H1 (cell line): Measurements from ENCODE around the gene NUDT1. TPM values are rescaled to one million over a fixed set of nuclear protein-coding genes. Genes with fewer than 3 reads are reported as not detected.

Experiments
- CTCF ChIA-PET: fragments of 300-600 bp; sonication (Branson Sonifier 250); formaldehyde crosslinking; loops from one replicate; lab custom pipeline; 2021; ENCODE audit not compliant: partially characterized antibody; lab: Charles Lee
- POLR2A ChIA-PET: fragments of 300-600 bp; sonication (Branson Sonifier 250); formaldehyde crosslinking; loops from one replicate; lab custom pipeline; 2021; ENCODE audit warnings: inconsistent platforms; ENCODE audit not compliant: partially characterized antibody; lab: Charles Lee
- DNase-seq, 2 experiments: peaks; one replicate each; pipeline versions ENCODE4 v3.0.0 to v3.0.0-alpha.2; 2010 to 2022; ENCODE audit warnings: low spot score in 2 of 2, low read depth in 1 of 2, mixed read lengths in 1 of 2
- FAIRE-seq: peaks from 2 replicates; lab custom pipeline; 2011; peaks lifted over from hg19 to GRCh38; lab: Jason Lieb, UNC
- H2AFZ ChIP-seq: 2 replicates; pipeline ENCODE4 v1.8.1; 2012; ENCODE audit warnings: low read length, inconsistent platforms
- H2AK5ac ChIP-seq: 2 replicates; pipeline ENCODE4 v1.6.1; 2013; ENCODE audit warnings: low read depth, low read length
- H2BK120ac ChIP-seq: replicated peaks from 2 replicates; pipeline ENCODE3; 2013; ENCODE audit warnings: low read depth, low read length, inconsistent platforms
- H2BK12ac ChIP-seq: 2 replicates; pipeline ENCODE4 v1.6.1; 2013; ENCODE audit warnings: low read depth, low read length
- H2BK15ac ChIP-seq: 2 replicates; pipeline ENCODE4 v1.6.1; 2013; ENCODE audit warnings: low read length
- H2BK20ac ChIP-seq: 2 replicates; pipeline ENCODE4 v1.6.1; 2013; ENCODE audit warnings: low read length
- H2BK5ac ChIP-seq: 2 replicates; pipeline ENCODE4 v1.6.1; 2013; ENCODE audit warnings: low read depth, low read length
- H3K14ac ChIP-seq: 2 replicates; pipeline ENCODE4 v1.6.1; 2013; ENCODE audit warnings: inconsistent platforms; ENCODE audit not compliant: insufficient read length
- H3K18ac ChIP-seq: 2 replicates; pipeline ENCODE4 v1.6.1; 2013; ENCODE audit warnings: low read length; ENCODE audit errors: extremely low read depth
- H3K23ac ChIP-seq: 2 replicates; pipeline ENCODE4 v1.6.1; 2013; ENCODE audit warnings: inconsistent platforms; ENCODE audit not compliant: insufficient read length
- H3K23me2 ChIP-seq: 2 replicates; pipeline ENCODE4 v1.6.1; 2013; ENCODE audit warnings: low read depth, low read length
- H3K27ac ChIP-seq: 2 replicates; pipeline ENCODE4 v1.6.1; 2011; ENCODE audit warnings: low read depth, low read length, inconsistent platforms
- H3K27me3 ChIP-seq, 4 experiments: replicated peaks in 1 of 4; 1 replicate in 1 of 4; 2 replicates in 3 of 4; pipeline versions ENCODE4 v1.6.1 to v1.8.1; 2011 to 2013; ENCODE audit warnings: low read length in 3 of 4, mild to moderate bottlenecking in 3 of 4, inconsistent platforms in 2 of 4, mixed read lengths in 2 of 4, moderate library complexity in 1 of 4; ENCODE audit not compliant: control insufficient read depth in 3 of 4, insufficient read depth in 3 of 4; ENCODE audit errors: extremely low read depth in 1 of 4
- H3K36me3 ChIP-seq, 4 experiments: 2 replicates each; pipeline versions ENCODE4 v1.6.1 to v1.8.1; 2011 to 2013; ENCODE audit warnings: mild to moderate bottlenecking in 4 of 4, low read length in 3 of 4, moderate library complexity in 2 of 4, control low read depth in 1 of 4, inconsistent platforms in 1 of 4; ENCODE audit not compliant: insufficient read depth in 4 of 4, control insufficient read depth in 2 of 4
- H3K4ac ChIP-seq: replicated peaks from 2 replicates; pipeline ENCODE3; 2013; ENCODE audit warnings: low read length, low read depth, mixed read lengths, inconsistent platforms; ENCODE audit not compliant: insufficient read length
- H3K4me1 ChIP-seq, 4 experiments: replicated peaks in 1 of 4; 1 replicate in 1 of 4; 2 replicates in 3 of 4; pipeline versions ENCODE4 v1.6.1 to v1.8.1; 2011 to 2013; ENCODE audit warnings: low read length in 3 of 4, inconsistent platforms in 2 of 4, mixed read lengths in 1 of 4; ENCODE audit not compliant: insufficient read depth in 4 of 4, control insufficient read depth in 3 of 4
- H3K4me2 ChIP-seq, 2 experiments: 2 replicates each; pipeline versions ENCODE4 v1.6.1 to v1.8.1; 2011 to 2013; ENCODE audit warnings: low read depth in 2 of 2, low read length in 2 of 2, control low read depth in 1 of 2, inconsistent platforms in 1 of 2, mild to moderate bottlenecking in 1 of 2; ENCODE audit not compliant: insufficient read depth in 1 of 2
- H3K4me3 ChIP-seq, 4 experiments: fragments of 200-600, 300-600 bp in 1 of 4; sonication (generic), shearing (Covaris generic), sonication (Bioruptor Twin) in 1 of 4; 2 replicates each; pipeline versions ENCODE4 v1.5.1 to v1.8.1; 2011 to 2016; ENCODE audit warnings: low read length in 4 of 4, low read depth in 3 of 4, control low read depth in 2 of 4, inconsistent platforms in 2 of 4, mild to moderate bottlenecking in 2 of 4, mixed read lengths in 1 of 4, moderate library complexity in 1 of 4; ENCODE audit not compliant: insufficient read depth in 2 of 4; ENCODE audit errors: extremely low read depth in 1 of 4
- H3K56ac ChIP-seq: replicated peaks from 2 replicates; pipeline ENCODE3; 2013; ENCODE audit warnings: low read depth, mild to moderate bottlenecking, mixed read lengths, low read length, inconsistent platforms; ENCODE audit not compliant: insufficient read length
- H3K79me1 ChIP-seq: 2 replicates; pipeline ENCODE4 v1.6.1; 2013; ENCODE audit warnings: low read depth, low read length, control low read depth
- H3K79me2 ChIP-seq, 2 experiments: 2 replicates each; pipeline versions ENCODE4 v1.6.1 to v1.8.1; 2012 to 2013; ENCODE audit warnings: low read length in 2 of 2, mild to moderate bottlenecking in 2 of 2, inconsistent platforms in 1 of 2; ENCODE audit not compliant: insufficient read depth in 2 of 2, control insufficient read depth in 1 of 2
- H3K9ac ChIP-seq, 4 experiments: replicated peaks in 1 of 4; 1 replicate in 1 of 4; 2 replicates in 3 of 4; pipeline versions ENCODE4 v1.6.1 to v1.8.1; 2011 to 2013; ENCODE audit warnings: low read depth in 3 of 4, low read length in 3 of 4, control low read depth in 2 of 4, mild to moderate bottlenecking in 2 of 4, moderate library complexity in 2 of 4, inconsistent platforms in 1 of 4; ENCODE audit errors: extremely low read depth in 1 of 4
- H3K9me3 ChIP-seq, 2 experiments: 2 replicates each; pipeline versions ENCODE4 v1.6.1 to v1.8.1; 2012 to 2013; ENCODE audit warnings: mild to moderate bottlenecking in 2 of 2, moderate library complexity in 2 of 2, control low read depth in 1 of 2, inconsistent platforms in 1 of 2, low read depth in 1 of 2, low read length in 1 of 2, mixed read lengths in 1 of 2; ENCODE audit not compliant: insufficient read depth in 2 of 2
- H4K20me1 ChIP-seq, 2 experiments: replicated peaks in 1 of 2; 2 replicates each; pipeline versions ENCODE3 to v1.8.1; 2011 to 2013; ENCODE audit warnings: inconsistent platforms in 2 of 2, low read length in 2 of 2, mild to moderate bottlenecking in 1 of 2; ENCODE audit not compliant: insufficient read depth in 2 of 2, control insufficient read depth in 1 of 2
- H4K5ac ChIP-seq: 2 replicates; pipeline ENCODE4 v1.6.1; 2013; ENCODE audit warnings: low read length, low read depth, mixed read lengths, inconsistent platforms; ENCODE audit not compliant: insufficient read length
- H4K8ac ChIP-seq: 2 replicates; pipeline ENCODE4 v1.8.0; 2013; ENCODE audit warnings: mild to moderate bottlenecking, moderate library complexity, low read length, inconsistent platforms; ENCODE audit not compliant: insufficient read depth; ENCODE audit errors: extremely low read depth
- H4K91ac ChIP-seq: replicated peaks from 2 replicates; pipeline ENCODE3; 2013; ENCODE audit warnings: low read length, mixed read lengths, inconsistent platforms; ENCODE audit not compliant: insufficient read length
- BCL11A ChIP-seq, 2 experiments: IDR thresholded peaks; one replicate each; pipeline ENCODE4 v1.6.1; 2011; ENCODE audit warnings: low read depth in 2 of 2, low read length in 2 of 2, mild to moderate bottlenecking in 2 of 2
- CHD2 ChIP-seq: IDR thresholded peaks from 2 replicates; pipeline ENCODE4 v1.6.1; 2012; ENCODE audit warnings: low read length, improper control_type of control experiment
- E2F6 ChIP-seq: IDR thresholded peaks from 2 replicates; pipeline ENCODE4 v1.6.1; 2012; ENCODE audit warnings: inconsistent platforms
- EGR1 ChIP-seq: IDR thresholded peaks from 2 replicates; pipeline ENCODE4 v1.6.1; 2011; ENCODE audit warnings: low read depth, low read length, borderline replicate concordance
- EP300 ChIP-seq, 2 experiments: IDR thresholded peaks; 1 replicate in 1 of 2; 2 replicates in 1 of 2; pipeline ENCODE4 v1.6.1; 2011 to 2012; ENCODE audit warnings: low read depth in 2 of 2, low read length in 2 of 2, mild to moderate bottlenecking in 2 of 2, borderline replicate concordance in 1 of 2, inconsistent platforms in 1 of 2, moderate library complexity in 1 of 2
- KDM4A ChIP-seq: IDR thresholded peaks from one replicate; pipeline ENCODE4 v1.7.1; 2012; ENCODE audit warnings: low read depth, mild to moderate bottlenecking, moderate library complexity, low read length, inconsistent platforms; ENCODE audit not compliant: severe bottlenecking
- MAX ChIP-seq: IDR thresholded peaks from 2 replicates; pipeline ENCODE4 v1.6.1; 2012; ENCODE audit warnings: inconsistent platforms
- PHF8 ChIP-seq: fragments of 200-600 bp; sonication (generic); conservative IDR thresholded peaks from 2 replicates; pipeline ENCODE4 v1.7.1; 2012; ENCODE audit warnings: low read depth, mild to moderate bottlenecking, inconsistent platforms, low read length, moderate library complexity
- POLR2AphosphoS5 ChIP-seq: IDR thresholded peaks from 2 replicates; pipeline ENCODE4 v1.6.1; 2011; ENCODE audit warnings: low read depth, low read length
- RFX5 ChIP-seq: IDR thresholded peaks from 2 replicates; pipeline ENCODE4 v1.6.1; 2011; ENCODE audit warnings: low read depth, low read length, improper control_type of control experiment, borderline replicate concordance
- YY1 ChIP-seq: IDR thresholded peaks from 2 replicates; pipeline ENCODE4 v1.6.1; 2011; ENCODE audit warnings: low read depth, mild to moderate bottlenecking, low read length
- WGBS, 2 experiments: shearing (Covaris generic) in 1 of 2; methylation state at CpG; one replicate each; pipeline versions ENCODE4 v1.1.6 to v1.1.7; 2013 to 2015; ENCODE audit warnings: low lambda C conversion rate in 2 of 2, mixed read lengths in 2 of 2, inconsistent platforms in 1 of 2, low coverage in 1 of 2, missing lambda C conversion rate in 1 of 2; ENCODE audit not compliant: insufficient replicate concordance in 2 of 2, insufficient coverage in 1 of 2, insufficient read length in 1 of 2; ENCODE audit errors: extremely low coverage in 1 of 2, missing lambda C conversion rate in 1 of 2; 5-methylcytosine and 5-hydroxymethylcytosine counted together
- polyA plus RNA-seq, 7 experiments: library from polyadenylated mRNA; depleted of rRNA in 3 of 7; stranded (reverse) in 5 of 7; unstranded in 2 of 7; fragments of >200 nt in 5 of 7; fragments of 200-250 nt in 2 of 7; gene quantifications; 1 replicate in 5 of 7; 2 replicates in 1 of 7; 4 replicates in 1 of 7; pipeline versions ENCODE4 v1.2.1 to v1.2.3, GENCODE V29; 2011 to 2013; ENCODE audit warnings: missing spikeins in 2 of 7, mixed read lengths in 2 of 7
- total RNA-seq: library from RNA; stranded (reverse); fragmentation: NEBNext Ultra II Directional; extraction: Animal tissue kit (Norgen Biotek cat#: 25700); gene quantifications from 2 replicates; pipeline ENCODE4 v1.2.1, GENCODE V29; 2021
- TF ChIP-seq, protein P1 (sequence below): IDR thresholded peaks from 2 replicates; pipeline ENCODE4 v1.6.1; 2011; ENCODE audit warnings: low read depth, mild to moderate bottlenecking, low read length; ENCODE audit not compliant: insufficient read depth

The NUDT1 gene
- total and polyA plus RNA-seq, 2 of the 8 experiments (the other 6 are each of a cell fraction or from before 2014, with no cell fraction given): 76.1 to 89.5 TPM

- no peak overlapping the region for H3K4me2 ChIP-seq
- H4K8ac ChIP-seq: no peak overlapping the region
- FAIRE-seq (no peak), DNase-seq (no peak)
- H2BK120ac ChIP-seq: no peak overlapping the region
- WGBS, 2 experiments: 92% methylated on average over 13 of the region's 13 CpGs; no CpG with 5 or more reads in 1 of the 2 experiments
- no peak overlapping the region for H2BK20ac ChIP-seq
- no peak overlapping the region for H3K4ac ChIP-seq
- no peak overlapping the region for H3K18ac ChIP-seq
- POLR2A ChIA-PET: no interaction called here
- H2AK5ac ChIP-seq: no peak overlapping the region
- H3K4me1 ChIP-seq: no peaks in the 10 kb centered on the region
- no peak overlapping the region for H4K5ac ChIP-seq
- no peak overlapping the region for H3K27ac ChIP-seq
- H2AFZ ChIP-seq: no peak overlapping the region
- H4K20me1 ChIP-seq: peaks cover 10 to 16% of the 10 kb centered on the region in 2 experiments
- H2BK5ac ChIP-seq: no peak overlapping the region
- no peaks in the 10 kb centered on the region for H3K23me2 ChIP-seq
- H3K14ac ChIP-seq: no peak overlapping the region
- peaks cover 0 to 3% of the 10 kb centered on the region in 2 experiments; a peak in 1 of 4 replicates for H3K79me2 ChIP-seq
- no peaks in the 10 kb centered on the region for H3K9me3 ChIP-seq
- H3K4me3 ChIP-seq: no peak overlapping the region
- H2BK15ac ChIP-seq: no peak overlapping the region
- H3K79me1 ChIP-seq: peaks cover 4% of the 10 kb centered on the region
- H3K36me3 ChIP-seq: peaks cover 4 to 26% (median 13%) of the 10 kb centered on the region in 4 experiments; a peak in 6 of 8 replicates
- no peak overlapping the region for H3K9ac ChIP-seq
- CTCF ChIA-PET: interaction anchor here (0.7 to 1.5 kb wide), 4 partner anchors 9 to 450 kb away, joined by 3 to 7 read pairs (median 4); no protein-coding TSS in a partner anchor
- no peaks in the 10 kb centered on the region for H3K27me3 ChIP-seq
- no peak overlapping the region for H3K23ac ChIP-seq
- H2BK12ac ChIP-seq: no peak overlapping the region
- no peak overlapping the region for H4K91ac ChIP-seq
- H3K56ac ChIP-seq: no peak overlapping the region
- no peak for TF ChIP-seq E2F6
- TF ChIP-seq POLR2AphosphoS5: no peak
- TF ChIP-seq EP300 (IDR thresholded peaks at IDR 0.05; ENCODE audit: borderline replicate concordance in 1 of 2, low read depth in 2 of 2, low read length in 2 of 2): no peak
- no peak for TF ChIP-seq BCL11A (IDR thresholded peaks at IDR 0.05; ENCODE audit: low read depth in 2 of 2, low read length in 2 of 2)
- TF ChIP-seq, protein P1, sequence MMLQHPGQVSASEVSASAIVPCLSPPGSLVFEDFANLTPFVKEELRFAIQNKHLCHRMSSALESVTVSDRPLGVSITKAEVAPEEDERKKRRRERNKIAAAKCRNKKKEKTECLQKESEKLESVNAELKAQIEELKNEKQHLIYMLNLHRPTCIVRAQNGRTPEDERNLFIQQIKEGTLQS: no peak
- no peak for TF ChIP-seq CHD2
- TF ChIP-seq EGR1: no peak
- TF ChIP-seq PHF8: no peak
- no peak for TF ChIP-seq RFX5
- TF ChIP-seq KDM4A: no peak
- no peak for TF ChIP-seq YY1
- TF ChIP-seq MAX: no peak
These were observed 38.2 kb upstream of the NUDT1 start for GRCh38 chr7:2203766-2204300.
